Muscle of arm (tissue), 12 donors: Measurements from ENCODE around the gene RAB31. TPM values are rescaled to one million over a fixed set of nuclear protein-coding genes. Genes with fewer than 3 reads are reported as not detected.

Source experiments
- DNase-seq: peaks from one replicate; pipeline ENCODE4 v3.0.0-alpha.2; 2013
- polyA plus RNA-seq, 12 donors: library from polyadenylated mRNA; unstranded; fragments of 120-200 nt; gene quantifications; one replicate each; pipeline ENCODE4 v1.2.1, GENCODE V29; 2013; ENCODE audit not compliant: insufficient read length in 12 of 12

Gene RAB31
- polyA plus RNA-seq, 12 donors: 20.2 to 50.8 (median 32.8) TPM; not detected in 1

DNA sequence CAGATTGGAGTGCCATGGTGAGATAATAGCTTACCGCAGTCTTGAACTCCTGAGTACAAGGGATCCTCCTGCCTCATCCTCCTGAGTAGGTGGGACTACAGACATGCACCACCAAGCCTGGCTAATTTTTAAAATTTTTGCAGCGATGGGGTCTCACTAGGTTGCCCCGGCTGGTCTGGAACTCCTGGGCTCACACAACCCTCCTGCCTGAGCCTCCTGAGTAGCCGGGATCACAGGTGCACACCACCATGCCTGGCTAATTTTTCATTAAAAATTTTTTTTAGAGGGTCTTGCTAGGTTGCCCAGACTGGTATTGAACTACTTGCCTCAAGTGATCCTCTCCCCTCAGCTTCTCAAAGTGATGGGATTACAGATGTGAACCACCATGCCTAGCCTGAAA is 27.8 kb downstream of the RAB31 start:
- no peak for DNase-seq

DNA sequence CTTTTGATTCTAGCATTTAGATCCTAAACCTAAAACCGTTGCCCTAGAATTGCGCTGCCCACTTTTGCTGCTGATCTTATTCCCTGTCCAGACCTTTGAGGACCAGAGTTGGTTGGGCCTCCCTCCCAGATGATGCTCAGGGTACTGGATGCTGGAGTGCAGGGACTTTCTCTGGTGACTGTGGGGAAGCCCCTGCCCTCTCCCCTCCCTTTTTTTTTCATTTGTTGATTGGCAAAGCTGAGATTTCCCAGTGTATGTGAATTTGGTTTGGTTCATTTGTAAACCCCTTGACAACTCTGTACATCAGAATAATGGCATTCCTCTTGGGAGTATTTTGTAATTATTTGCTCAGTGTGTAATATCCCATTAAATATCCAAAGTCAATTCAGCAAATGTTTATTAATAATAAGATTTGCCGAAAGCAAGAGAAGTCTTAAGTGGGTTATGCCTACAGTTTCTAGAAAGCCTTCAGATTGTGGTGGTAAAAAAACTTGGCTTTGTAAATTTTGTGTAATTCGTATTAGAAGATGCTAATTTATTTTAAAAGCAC is 28.3 kb downstream of the RAB31 start:
- no peak for DNase-seq

DNA sequence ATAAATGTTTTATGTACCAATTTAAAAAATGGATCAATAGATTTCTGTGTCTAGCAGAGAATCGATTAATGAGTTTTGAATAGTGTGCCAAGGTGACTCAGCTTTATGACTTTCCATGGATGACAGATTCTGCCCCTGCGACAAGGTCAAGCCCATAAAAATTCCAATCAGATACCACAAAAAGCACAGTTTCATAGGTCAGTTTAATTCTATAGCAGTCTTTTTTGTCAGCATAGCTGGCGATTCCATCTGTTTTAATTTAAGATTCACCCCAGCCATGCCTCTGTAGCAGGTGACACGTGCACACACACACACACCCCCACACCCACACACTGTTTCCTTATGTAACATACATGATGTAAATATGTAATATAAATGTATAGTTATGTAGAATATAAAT is 28.9 kb downstream of the RAB31 start:
- no peak for DNase-seq

DNA sequence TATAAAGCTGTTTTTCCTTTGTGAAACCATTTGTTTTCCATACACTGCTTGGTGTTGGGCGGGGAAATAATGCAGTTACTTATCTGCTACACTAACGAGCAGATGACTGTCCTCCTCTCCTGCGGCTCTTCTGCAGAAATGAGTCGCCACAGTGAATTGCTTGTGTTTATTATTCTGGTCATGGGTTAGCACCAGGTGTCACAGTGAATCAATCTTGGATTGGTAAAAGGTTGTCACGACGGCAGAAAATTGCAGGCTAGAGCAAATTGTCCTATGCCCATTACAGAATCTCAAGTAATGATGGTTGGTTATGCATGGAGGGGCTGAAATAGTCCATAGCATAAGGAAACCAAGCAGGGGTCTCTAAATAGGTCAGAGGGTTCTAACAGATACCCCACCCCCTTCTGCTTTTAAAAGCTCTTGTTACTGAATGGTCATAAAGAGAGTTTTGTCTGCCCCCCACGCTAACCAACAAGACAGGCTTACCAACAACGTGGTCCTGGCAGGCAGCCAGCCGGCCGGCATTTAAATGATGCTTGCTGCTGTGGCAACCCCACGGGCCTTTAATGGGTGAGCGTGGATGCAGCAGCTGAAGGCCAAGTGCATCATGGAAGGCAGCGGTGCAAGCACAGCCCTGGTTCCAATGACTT is 29.5 kb downstream of the RAB31 start:
- DNase-seq: no peak

DNA sequence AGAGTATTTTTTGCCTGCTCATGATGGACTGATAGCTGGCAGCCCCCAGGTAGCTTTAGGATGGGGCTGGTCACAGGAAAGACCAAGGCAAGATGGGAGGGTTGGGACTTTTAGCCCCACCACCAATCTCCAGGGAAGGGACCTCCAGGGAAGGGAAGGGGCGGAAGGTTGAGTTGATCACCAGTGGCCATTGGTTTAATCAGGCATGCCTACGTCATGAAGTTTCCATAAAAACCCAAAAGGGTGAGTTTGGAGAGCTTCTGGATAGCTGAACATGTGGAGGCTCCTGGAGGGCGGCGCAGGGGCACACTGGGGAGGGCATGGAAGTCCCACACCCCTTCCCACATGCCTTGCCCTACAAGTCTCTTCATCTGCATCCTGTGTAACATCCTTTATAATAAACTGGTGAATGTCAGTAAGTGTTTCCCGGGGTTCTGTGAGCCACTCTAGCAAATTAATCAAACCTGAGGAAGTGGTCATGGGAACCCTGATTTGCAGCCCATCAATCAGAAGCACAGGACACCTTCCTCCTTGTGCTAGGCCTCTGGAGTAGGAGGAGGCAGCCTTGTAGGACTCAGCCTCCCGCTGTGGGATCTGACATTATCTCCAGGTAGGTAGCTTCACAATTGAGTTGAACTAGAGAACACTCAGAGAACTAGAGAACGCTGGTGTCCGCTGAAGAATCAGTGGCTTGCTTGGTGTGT is 30.3 kb downstream of the RAB31 start:
- DNase-seq: no peak

DNA sequence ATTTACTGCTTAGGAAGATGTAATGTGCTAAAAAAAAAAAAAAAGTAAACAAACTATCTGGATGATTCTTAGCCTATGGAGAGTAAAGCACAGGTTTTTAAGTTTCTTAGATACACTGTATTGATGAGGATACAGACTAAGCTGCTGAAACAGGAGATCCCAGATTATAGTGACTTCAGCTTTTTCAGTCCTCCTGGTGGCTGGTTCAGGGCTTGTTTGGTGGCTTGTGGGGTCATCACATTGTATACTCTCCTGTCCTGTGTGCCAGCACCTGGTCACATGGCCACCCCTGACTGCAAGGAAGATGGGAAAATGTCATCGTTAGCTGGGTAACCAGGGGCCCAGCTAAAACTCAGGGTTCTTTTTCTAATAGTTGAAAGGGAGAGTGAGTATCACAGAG is 31.4 kb downstream of the RAB31 start:
- DNase-seq: no peak

DNA sequence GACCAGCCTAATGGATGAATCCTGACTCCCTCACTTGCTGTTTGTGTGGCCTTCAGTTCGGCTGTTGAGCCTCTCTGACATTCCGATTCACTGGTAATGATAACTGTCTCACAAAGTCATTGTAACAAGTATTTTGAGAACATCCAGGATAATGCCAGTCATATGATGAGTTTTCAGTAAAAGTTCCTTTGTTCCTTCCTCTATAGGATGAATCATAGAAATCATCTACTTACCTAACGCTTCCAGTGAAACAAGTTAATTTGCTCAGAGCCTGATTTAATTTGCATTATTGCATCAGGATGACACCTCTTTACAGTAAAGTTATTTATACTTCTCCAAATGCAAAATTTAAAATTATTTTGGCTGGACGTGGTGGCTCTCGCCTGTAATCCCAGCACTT is 32.0 kb downstream of the RAB31 start:
- DNase-seq: no peak

DNA sequence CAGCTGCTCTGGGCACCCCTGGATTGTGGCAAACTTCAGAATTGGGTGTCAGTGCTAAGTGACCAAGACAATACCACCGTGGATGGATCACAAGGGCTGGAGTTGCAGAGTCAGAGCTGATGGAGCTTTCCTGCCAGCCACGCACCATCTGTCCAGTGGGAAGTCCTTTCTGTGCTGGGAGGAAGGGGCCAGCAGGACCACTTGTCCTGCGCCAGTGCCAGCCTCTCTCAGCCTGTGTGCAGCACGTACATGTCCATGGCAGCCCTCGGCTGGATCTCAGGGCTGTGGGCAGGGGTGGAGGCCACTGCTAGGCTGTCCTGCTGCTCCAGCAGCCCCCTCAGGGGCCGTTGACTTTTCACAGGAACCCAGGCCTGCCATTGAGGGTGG is 33.3 kb downstream of the RAB31 start:
- DNase-seq: no peak

DNA sequence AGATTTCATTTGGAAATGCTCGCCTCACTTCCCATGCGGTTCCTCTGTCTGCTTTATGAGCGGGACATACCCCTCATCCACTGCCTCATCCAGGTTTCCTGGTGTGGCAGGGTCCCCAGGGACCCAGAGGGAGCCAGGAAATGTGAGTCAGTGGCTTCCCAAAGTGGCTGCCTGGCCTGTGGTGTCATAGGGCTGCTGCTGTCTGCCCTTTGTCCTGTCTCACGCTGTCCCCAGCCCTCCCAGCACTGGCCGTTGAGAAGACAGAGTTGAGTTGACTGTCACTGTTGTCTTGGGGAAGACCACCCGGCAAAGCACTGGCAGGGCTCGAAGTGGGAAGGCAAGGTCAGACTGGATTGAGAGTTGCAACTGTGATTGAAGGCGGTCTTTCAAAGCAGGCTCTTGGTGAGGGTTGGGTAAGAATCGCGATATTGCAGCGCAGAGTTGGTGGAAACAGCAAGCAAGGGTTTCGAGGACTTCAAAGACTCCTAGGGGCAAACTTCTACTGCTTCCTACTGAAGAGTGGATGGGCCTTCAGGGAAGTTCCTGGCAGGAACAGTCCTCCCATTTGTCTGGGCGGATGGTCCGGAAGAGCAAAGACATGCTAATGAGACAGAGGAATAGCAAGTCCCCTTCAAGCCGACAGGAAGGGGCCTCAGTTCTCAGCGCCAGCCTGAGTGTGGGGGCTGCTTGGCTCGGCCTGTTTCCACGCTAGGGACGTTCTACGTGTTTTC is 33.9 kb downstream of the RAB31 start:
- no peak for DNase-seq

DNA sequence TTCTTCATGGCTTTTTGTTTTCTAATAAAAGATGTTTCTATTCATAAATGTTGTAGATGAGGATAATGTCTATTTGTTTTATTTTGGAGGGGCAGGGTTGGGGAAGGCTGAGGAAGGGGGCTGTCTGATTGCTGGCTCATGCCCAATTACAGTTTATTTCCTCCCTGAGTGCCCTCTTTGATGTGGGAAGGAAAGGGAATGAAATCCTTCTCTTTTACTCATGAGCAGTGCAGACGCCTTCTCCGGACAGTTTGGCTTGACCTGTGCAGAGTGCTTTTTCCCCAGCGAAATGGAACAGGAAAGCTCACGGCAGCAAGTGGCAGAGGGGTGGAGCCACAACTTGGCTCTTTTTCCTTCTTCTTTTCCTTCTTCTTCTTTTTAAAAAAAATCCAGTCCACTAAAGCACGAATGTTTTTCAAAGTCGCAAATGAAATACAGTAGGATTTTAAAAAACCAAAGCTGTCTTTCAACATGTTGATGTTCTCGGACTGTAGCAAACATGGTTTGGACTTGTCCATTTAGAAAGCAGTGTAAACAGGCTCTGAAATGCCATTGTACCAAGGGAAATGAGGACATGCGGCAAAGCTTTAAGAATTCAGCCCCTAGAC is 34.5 kb downstream of the RAB31 start:
- DNase-seq: no peak

DNA sequence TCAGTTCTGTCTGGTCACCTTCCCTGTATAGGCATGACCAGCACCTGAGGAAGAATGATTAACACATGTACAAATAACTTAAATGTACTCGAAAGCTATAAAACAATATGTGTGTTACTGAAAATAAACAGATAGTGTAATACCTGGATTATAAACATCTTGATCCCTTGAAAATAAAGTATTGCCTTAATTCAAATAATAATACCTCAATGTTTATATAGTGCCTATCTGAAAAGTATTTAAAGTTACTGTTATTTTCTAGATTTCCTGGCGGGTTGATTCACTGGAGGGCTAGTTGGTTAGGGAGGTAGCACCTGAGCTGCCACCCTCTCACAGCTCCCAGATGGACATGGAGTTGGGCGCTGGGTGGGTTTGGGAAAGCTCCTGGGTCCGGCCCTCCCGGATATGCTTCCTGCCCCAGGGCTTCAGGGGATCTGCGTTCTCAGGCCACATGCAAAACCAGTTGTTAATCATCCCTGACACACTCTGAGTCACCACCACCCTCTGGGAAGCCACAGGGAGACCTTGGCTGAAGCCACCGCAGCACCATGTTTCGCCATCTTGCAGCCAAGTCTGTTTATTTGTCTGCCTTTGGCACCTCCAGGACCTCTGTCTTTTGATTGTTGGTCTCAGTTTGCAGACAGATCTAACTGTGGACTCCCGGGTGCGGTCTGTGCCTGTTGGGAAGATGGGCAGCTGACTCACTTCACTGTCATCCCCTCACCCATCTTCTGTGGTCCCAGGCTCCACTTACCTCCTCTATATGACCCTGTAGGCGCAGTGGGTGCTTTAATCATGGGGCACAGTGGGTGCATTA is 35.3 kb downstream of the RAB31 start:
- no peak for DNase-seq

DNA sequence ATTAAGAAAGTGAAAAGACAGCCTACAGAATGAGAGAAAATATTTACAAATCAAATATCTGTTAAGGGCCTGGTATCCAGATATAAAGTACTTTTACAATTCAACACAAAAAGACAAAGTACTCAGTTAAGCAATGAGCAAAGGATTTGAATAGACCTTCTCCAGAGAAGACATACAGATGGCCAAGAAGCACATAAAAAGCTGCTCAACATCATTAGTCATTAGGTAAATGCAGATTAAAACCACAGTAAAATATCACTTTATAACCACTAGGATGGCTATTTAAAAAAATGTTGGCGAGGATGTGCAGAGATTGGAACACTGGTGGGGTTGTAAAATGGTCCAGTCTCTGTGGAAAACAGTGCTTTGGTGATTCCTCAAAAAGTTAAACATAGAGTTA is 38.9 kb downstream of the RAB31 start:
- DNase-seq: no peak

DNA sequence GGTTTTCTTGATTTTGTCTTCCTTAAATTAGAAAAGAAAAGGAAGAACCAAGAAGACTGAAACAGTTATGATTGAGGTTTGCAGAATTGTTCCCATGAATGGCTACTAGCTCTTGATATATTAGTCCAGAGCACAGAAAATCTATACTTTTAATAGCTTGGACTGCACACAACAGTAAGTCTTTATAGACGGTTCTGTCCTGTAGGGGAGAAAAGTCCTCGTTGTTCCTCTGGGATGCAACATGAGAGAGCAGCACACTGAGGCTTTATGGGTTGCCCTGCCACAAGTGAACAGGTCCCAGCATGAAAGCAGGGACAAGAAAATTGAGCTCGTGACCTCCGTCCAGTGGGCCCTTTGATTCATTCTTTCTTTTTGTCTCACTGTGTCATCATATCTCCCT is 41.5 kb downstream of the RAB31 start:
- DNase-seq: no peak

DNA sequence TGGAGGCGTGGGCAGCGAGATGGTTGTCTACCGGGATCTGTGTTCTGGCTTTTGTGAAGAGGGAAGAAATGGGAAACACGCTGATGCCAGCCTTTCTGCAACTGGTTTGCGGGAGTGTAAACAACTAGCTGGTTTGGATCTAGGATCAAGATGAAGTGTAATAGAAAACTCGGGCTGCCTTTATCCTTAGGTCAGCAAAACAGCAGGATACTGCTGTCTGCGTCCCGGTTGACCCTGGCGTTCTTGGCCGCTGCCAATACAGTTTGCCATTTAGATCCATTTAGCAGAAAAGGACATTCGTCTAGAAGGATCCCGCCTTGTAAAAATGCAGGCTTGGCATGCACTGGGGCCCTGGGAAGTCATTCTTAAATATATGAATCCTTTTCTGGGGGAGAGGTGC is 42.0 kb downstream of the RAB31 start:
- no peak for DNase-seq

DNA sequence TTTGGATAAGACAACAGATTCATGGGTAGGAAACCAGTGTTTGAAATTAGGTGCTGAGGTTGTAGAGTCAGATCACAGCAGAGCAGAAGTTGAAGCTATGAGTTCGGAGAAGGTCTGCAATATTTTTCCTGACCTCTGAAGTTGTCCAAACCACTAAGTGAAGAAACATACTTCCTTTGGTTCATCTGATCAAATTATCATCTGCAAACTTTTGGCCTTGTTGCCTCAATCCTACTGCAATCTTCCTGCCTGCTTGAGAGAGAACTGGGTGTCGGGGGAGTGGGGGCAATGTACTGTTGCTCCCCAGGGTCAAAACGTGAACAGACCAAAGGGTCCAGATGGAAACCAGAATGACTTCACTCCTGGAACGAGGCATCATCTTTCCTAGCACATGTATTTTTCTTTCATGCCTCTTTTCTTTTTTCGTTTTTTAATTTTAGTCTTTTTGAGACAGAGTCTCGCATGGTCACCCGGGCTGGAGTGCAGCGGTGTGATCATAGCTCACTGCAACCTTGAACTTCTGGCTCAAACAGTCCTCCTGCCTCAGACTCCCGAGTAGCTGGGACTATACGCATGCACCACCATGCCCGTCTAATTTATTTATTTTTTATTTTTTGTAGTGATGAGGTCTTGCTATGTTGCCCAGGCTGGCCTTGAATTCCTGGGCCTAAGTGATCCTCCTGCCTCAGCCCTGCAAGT is 42.7 kb downstream of the RAB31 start:
- no peak for DNase-seq

DNA sequence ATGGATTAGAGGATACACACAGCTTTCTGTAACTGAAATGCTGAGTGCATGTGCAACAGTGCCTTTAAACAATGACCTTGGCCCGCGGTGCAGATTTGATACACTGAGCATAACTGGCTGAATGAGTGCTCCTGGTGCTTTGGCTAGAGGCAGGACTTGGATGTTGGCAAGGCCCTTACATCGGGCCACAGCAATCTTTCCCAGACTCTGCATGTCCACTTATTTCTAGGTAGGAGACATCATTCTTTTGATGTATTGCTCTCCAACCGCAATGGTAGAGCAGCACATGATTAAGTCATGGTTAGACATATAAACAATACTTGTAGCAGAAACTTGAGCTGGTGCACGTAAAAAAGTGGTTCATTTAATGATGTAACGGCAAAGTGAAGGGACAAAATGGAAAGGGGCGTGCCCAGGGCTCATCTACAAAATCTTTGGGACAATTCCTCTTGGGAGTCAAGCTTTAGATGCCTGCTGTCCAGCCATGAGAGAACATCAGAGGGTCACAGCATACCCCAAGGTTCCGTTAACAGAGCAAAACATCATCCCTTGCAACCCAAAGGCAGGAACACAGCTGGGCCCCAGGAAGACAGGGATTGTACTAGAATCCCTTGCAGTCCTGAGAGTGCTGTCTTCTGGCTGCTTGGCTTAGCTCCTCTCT is 43.4 kb downstream of the RAB31 start:
- no peak for DNase-seq

DNA sequence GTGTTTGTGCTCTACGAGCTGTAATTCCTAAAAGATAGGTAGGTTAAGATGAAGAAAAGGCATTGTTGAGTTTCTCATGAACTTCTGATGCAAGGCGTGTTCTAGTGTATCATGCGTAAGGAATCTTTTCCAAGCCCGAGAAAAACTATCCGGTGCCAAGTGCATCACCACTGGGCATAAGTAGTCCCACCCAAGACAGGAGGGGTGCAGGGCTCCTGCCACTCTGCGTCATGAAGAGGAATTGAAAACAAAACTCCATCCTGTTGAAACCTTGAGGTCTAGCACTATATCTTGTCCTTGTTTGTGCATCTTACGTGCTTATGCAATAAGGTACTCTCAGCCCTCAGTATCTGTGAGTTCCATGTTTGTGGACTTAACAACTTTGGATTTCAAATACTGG is 45.7 kb downstream of the RAB31 start:
- no peak for DNase-seq

DNA sequence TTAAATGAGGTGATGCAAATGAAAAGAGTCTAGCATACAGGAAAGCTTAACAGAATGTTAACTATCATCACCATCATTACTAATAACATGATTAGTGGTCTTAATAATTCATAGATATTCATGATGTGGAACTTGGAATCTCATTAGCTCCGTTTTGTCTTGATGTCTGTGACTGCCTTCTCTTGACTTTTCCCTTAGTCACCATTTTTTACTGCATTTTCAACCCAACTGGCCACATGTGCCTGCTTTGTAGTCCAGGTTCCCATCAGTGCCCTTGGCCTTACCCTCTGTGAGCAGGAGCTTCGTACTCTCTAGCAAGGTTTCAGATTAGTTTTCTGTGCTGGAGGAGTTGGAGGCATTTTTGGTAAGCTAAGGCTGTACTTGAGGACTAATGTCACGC is 47.0 kb downstream of the RAB31 start:
- no peak for DNase-seq

DNA sequence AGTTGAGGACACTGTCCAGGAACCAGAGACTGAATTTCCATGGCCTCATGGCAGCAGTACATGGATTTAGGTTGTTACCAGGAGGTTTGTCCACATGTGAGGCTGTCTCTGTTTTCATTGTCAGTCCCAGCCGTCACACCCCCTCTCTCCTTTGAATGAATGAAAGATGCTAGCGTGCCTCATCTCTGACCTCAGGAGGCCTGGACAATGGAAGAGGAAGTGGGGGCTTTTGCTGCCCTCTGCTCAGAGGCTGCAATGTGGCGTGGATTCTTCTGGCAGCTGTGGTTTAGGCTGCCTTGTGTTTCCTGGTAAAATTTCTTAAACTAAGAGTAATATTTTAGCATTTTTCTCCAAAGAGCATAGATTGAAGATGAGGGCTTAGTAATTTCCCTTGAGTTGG is 47.5 kb downstream of the RAB31 start:
- no peak for DNase-seq

DNA sequence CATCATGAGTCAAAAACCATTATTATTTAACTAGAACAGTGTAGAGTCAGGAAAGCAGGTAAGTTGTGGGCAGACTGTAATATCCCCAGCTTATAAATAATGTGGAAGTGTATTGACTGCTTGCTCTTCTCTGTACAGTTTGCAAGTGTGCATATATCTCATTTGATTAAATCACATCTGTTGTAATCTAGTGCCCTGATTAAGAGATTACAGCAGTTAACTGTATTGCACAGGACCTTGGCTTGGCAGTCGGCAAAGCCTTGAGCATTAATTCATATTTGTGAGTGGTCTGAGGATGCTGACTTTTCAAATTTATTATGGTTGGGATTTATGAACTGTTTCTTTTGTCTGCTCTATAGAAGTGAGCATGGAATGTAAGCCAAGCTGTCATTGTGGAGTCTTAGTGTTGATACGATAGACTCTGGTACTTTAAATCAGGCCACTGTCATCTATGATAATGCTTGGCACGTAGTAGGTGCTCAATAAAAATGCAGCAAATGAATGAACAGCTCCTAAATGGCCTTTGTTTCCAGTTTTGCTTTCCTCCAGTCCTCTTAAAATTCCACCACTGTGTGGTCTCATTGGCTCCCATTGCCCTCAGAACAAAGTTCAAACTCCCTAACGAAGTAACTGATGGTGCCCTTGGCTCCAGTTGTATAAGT is 48.3 kb downstream of the RAB31 start:
- no peak for DNase-seq
